Activated CD4-positive, CD25-positive, alpha-beta regulatory T cell treated with anti-CD3 and anti-CD28 coated beads, Interleukin-2, amount 50 U/mL, for 24 hours (primary cell): Measurements from ENCODE around the gene DMGDH.

Experiments used
- ATAC-seq, 2 donors: fragments of 150-1000 bp; cut with Tn5 transposase; one replicate each; pipeline ENCODE4 v1.10.0; 2021; ENCODE audit warnings: mild to moderate bottlenecking in 1 of 2, moderate library complexity in 1 of 2

The DMGDH gene

DNA sequence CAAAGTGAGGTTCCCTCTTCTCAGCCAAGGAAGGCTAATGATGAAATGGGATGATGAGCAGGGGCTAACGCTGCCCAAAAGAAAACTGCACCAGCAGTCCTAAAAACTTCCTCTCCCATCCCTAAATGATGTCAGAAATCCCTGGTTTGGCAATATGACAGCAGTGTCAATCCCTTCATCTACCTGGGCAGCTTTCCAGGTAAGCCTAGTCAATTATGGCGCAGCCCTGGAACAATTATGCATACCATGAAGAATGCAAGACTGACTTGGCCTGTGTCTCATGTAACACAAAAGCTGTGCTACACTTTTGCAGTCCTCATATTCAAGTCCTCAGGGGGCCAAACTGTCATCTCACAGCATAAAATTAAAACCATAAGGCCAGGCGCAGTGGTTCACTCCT lies 7.0 kb downstream of the DMGDH start:
- ATAC-seq, result no peak

DNA sequence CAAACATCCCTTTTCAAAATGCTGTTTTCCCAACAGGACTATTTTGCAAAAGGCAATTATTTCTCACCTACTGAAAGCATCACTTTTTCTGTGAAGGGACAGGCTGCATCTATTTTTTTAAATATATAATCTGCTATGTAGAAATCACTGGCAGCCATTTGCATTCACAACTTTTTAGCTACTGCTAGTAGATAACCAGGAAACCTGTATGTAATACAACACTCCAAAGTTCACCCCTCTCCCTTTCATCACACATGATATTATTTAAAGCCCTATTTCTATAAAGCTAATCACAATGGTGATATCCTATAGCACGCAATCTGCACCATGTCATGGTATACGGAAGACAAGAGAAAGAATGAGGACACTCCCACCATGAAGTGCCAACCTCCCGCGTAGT lies 9.8 kb downstream of the DMGDH start:
- no peak for ATAC-seq

DNA sequence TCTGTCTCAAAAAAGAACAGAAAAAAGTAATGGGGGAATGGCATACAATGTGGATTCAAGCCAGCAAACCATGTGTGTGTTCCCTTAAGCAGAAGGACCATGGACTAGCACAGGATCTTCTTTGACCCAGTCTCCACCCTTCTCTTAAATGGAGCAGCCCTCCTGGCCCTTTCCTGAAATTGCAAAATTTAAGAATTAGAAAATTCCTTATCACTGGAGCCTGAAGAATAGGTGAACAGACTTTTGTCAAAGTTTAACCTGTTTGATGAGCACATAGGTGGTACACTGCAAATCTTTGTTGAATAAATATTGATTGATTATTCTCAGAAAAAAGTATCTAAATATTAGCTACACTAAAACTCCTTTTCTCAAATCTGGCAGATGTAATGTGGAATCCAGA lies 12.6 kb downstream of the DMGDH start:
- ATAC-seq, result no peak

DNA sequence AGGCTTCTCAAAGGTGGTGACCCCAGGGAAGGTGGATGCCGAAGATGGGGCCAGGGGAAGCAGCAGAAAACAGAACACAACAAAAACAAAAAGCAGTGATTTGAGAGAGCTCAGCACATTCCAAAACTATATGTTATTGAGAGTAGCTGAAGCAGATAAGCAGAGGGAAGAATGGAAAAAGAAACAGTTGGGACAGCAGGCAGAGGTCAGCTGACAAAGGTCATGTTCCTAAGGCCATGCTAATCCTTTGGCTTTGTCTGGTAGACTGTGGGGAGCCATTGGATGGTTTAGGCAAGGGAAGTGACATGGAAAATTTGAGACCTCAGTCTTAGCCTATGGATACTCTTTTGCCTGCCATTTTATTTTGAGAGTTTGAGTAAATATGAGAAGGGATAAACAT lies 14.5 kb downstream of the DMGDH start:
- ATAC-seq, result no peak

DNA sequence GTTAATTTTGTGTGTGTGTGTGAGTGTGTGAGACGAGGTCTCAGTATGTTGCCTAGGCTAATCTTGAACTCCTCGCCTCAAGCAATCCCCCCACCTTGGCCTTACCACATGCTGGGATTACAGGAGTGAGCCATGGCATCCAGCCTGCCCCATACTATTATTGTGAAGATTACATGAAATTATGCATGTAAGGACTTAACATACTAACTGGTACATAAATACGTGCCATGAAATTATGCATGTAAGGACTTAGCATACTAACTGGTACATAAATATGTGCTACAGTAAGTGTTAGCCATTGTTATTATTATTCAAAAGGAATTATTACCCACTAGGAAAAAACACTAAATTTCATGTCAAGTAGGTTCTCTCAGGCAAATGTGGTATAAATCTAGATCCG lies 16.2 kb downstream of the DMGDH start:
- ATAC-seq, result no peak

DNA sequence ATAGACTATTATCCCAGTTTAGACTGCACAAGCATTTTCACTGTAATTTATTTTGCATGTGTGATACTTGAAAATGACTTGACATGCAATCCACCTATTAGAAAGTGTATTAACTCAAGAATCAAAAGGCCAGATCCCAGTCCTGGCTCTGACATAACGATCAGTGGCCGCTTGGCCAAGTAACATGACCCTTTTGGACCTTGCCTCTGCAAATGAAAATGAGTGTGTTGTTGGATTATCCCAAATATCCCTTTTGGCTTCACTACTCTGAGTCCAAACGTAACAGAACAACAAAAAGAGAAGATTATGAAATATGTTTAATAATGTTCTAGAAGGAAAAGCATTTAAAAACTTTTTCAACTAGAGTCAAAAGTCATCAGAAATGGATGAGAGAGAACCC lies 19.0 kb downstream of the DMGDH start:
- ATAC-seq, result no peak

DNA sequence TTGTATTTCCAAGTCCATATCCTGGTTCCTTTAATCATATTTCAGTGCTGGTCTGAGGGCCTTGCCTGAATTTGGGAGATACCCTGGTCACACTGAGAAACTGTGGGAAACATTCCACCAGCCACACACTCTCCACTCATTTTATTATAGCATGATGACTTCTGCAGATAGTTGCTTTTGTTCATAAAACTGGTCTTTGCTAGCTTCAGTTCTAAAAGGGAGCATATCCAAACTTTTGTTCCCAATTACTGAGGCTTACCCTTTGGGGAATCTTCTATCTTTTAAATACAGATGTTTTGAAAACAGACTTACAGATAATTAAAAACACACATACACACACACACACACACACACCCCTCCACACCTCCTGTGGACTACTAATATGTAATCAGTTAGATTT lies 21.0 kb downstream of the DMGDH start:
- no peak for ATAC-seq

DNA sequence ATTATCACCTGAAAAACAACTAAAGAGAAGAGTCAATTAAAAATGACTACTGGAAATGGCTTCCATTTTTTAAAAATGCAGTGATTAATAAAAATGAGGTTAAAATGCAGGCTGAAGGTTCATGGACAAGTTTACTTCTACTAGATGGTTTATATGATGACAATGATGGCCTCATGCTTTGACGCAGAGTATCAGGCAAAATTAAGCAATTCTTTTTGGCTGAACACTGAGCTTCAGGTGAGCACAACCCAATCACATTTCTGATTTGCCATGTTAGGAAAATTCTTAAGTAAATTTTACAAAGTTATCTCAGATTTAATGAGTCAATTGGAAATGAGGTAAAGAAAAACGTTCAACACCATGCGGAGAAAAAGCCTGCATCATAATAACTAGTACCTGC lies 22.3 kb downstream of the DMGDH start:
- no peak for ATAC-seq

DNA sequence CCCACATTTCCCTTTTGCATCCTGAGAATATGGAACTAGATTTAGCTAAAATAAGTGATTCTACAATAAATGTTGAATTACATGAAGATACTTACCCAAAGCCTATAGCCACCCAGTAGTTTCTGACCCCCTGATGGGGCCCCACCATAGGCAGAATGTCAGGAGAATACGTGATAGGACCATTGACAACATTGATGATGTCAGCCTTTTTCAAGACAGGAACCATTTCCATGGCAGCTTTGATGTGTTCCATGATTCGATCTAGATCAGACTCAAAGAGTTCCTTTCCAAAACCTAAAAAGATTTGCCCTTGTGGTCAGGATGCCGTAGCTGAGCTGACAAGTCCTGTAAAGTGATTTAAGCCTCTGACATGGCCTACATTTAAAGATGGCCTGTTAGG lies 27.3 kb downstream of the DMGDH start:
- no peak for ATAC-seq

DNA sequence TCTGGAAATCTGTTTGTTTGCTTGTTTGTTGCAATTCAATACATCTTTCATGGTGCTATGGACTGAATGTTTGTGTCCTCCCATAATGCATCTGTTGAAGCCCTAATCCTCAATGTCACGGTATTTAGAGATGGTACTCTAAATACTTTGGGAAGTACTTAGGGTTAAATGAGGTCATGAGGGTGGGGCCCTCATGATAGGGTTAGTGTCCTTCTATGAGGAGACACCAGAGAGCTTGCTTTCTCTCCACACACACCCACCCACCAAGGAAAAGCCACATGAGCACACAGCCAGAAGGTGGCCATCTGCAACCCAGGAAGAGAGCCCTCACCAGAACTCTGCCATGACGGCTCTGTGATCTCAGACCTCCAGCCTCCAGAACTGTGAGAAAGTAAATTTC lies 32.7 kb downstream of the DMGDH start:
- no peak for ATAC-seq

DNA sequence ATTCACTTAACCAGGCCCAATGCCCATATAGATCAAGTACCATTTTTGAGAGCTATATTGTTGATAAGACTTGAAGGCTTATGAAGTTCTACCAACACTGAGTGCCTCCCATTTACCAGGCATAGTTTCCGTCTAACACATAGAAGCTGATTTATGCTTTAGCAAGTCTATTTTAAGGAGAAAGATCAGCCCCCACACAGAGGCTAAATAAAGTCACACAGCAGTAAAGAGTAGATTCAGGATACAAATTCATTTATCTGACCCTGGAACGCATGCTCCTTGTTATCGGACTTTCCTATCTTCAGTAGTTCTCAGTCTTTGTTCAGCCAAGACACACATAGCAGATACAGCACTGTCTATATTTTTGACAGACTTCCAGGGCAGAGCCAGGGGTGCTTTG lies 34.2 kb downstream of the DMGDH start:
- no peak for ATAC-seq

DNA sequence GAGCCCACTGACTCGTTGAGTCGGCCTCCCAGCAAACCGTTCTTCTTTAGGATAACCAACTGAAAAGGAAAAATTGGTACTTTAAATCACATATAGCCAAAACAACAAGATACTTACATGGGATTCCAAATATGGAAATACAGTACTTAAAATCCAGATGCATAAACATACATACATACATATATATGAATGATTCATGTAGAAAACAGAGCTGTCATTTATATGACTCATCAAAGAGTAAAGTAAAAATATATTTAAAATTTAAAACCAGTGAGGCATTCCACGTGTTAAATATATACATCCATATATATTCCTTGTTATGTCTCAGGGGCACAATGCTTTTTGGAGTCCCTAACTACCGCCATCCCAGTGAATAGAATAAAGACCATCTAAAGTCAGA lies 36.7 kb downstream of the DMGDH start:
- no peak for ATAC-seq

DNA sequence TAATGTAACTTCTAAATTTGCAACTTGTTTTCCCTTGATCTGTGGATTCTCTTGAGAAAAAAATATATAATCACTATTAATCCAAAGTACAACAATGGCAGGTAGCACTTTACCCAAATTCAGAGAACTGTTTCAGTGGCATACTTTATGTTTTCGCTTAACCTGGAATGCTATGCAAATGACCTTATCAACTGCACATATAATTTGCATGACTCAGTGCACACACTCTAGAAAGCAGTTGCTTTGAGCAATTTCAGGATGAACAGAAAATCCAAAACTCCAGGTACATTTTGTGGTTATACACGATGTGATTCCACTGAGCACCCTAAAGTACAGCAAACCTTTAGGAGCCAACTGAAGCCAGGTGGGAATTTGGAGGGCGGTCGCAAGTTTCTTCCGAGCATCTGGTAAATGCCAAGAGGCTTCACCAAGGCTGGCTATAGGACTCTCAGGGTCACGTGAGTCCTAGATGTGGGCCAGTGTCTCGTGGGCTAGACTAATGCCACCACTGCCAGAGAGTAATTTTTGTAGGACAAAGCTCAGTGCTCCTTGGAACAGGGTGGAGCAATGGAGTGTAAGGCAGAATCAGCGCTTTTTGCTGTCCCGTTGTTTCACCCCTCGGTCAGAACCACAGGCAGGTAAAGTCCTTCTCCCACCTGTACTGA lies 37.3 kb downstream of the DMGDH start:
- no peak for ATAC-seq

DNA sequence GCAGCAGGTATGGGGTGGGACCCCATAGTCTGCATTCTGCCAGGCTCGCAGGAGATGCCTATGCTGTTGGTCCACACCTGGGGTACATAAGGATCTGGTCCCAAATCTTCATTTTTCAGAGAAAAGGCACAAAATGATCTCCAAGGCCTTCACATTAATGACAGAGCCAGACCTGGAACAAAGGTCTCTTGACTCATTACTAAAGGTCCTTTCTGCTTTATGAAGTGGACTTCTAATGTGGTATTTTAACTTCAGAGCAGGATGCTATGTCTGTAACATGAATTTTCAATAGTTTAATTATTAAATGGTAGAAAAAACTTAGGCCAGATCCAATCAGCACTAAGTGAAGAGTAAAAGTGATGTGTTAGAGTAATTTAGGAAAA lies 38.0 kb downstream of the DMGDH start:
- no peak for ATAC-seq

DNA sequence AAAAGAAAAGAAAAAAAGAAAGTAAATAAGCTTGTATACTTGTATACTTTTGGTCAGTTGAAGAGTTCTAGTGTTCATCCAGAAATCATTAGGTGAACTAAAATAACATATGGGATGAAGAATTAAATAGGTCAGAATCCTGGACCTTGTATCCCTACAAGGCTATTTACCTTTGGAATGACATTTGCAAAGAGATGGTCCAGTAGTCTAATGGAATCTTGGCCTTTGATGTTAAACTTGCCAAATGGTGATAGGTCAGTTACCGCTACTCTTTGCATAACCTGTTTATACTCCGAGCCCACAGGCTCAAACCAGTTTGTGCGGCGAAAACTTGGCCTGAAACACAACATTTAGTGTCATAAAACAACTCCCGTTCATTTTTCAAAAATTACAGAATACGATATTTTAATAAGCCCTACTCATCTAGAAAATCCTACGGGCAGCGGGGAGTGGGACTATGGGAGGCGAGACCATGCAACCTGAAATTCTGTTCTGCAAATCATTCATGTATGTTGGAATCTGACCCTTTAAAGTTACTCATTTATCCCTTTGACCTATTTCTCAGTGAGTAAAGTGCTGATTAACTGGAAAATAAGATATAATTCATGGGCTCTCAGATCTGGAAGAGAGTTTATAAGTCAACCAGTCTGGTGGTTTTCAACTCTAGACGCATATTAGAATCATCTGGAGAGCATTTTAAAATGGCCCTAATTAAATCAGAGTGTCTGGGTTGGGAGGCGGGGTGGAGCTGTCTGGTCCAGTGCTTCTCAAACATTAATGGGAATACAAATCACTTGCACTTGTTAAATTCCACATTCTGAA lies 38.6 kb downstream of the DMGDH start:
- ATAC-seq, result no peak

DNA sequence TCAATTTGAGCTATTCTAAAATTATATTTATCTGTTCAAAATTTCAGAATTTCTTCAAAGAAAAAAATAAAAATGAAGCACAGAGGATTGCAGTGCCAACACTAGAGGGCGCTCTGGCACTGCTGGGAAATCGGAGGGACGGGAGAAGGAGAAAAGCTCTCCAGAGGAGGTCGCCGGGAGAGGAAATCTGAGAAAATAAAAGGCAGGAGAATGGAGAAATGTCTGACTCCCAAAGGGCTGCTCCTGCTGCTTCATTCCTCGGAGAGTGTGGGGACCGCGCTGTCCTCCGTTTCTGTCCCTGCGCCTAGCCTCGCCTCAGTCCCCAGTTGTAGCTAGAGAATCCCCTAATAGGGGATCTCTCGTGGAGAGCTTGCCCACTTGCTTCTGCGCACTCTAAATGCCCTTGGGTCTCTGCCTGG lies 44.4 kb downstream of the DMGDH start:
- no peak for ATAC-seq

DNA sequence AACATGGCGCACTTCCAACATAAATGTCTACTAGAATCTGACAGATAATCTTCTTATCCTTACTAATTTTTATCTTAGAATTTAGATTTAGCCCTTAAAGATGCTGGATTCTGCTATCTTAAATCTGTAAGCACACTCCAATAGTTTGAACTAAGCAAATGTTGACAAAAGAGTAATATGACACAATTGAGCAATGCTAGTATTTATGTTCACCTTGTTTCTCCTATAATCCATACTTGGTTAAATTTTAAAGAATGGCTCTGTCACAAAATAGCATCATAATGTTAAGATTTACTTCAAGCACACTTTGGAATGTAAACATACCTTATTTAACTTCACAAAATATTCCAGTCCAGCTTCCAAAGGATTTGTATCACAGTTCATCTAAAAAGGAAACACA lies 45.5 kb downstream of the DMGDH start:
- ATAC-seq, result no peak

DNA sequence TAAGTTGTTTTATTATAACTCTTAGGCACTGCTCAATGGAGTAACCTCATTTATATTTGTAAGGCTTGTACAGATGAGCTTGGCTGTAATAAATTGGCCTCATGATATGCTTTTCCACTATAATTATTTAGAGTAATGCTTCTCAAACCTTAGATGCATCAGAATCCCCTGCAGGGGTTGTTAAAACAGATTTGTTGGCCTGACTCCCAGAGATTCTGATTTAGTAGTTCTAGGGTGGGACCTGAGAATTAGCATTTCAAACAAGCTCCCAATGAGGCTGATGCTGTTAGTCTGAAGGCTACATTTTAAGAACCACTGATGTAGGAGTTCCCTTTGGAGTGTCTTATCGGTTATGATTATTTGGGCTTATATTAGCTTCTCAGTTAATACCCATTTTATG lies 46.1 kb downstream of the DMGDH start:
- no peak for ATAC-seq

DNA sequence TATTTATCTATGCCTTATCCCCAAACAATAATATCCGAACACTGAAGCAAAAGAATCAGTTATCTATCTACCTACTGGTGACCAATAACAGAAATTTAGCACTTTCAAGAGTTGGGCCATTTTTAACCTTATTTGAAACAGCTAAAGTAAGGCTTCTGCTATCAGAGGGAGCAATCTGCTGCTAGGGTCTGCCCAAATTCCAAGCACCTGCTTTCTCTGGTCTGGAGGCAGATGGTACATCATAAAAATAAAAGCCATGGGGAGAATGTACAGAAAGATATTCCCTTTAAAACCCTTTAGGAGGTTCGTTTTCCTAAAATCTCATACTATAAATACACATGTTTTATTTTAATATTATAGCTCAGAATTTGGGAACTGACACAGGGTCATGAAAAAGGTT lies 46.7 kb downstream of the DMGDH start:
- ATAC-seq, result no peak

DNA sequence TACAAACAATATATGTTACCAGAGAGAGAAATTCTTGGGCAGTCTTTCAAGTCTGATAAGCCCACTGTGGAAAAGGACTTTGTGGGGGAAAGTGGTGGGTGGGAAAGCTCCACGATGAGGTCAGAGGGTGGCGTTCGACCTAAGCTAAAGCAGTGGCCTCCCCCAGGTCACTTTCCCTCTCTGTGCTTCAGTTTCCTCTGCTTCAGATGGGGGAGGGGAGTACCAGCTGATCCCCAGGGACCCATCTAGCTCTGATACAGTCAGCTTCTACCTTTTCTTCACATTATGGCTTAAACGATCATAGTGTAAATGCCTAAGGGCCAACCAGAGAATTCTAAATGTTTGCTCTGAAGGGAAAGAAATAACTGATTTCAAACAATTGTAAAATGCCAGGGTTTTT lies 47.7 kb downstream of the DMGDH start:
- no peak for ATAC-seq

DNA sequence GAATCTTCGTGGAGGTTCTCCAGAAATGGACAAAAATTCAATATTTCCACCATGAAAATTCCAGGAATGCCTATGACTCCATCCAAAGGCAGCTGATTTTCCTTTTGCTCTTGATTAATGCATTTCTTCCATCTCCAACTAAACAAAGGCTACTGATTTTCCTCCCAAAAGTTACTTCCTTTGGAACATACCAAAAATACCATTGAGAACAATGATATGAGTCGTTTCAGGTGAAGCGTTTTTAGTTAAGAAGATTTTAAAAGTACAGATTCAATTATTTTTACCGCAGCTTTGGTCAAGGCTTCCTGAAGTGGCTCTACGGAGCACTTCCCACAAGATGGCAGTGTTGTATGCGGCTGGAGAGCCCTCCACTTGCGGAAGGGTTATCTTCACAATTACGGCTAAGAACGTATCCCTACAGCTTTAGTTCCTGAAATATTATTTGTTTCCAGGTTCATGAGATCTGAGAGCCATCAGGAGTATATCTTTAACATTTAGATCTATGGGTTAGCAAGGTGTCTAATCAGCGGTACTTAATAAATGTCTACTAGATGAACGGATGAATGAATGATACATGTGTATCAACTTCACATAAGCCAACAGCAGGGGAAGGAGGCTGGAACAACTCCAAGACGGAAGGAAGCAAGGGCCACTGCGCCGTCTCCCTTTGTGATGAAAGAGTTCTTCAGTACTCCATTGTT lies 48.5 kb downstream of the DMGDH start:
- peak in 1 of 2 donors; percentile 36 for ATAC-seq

DNA sequence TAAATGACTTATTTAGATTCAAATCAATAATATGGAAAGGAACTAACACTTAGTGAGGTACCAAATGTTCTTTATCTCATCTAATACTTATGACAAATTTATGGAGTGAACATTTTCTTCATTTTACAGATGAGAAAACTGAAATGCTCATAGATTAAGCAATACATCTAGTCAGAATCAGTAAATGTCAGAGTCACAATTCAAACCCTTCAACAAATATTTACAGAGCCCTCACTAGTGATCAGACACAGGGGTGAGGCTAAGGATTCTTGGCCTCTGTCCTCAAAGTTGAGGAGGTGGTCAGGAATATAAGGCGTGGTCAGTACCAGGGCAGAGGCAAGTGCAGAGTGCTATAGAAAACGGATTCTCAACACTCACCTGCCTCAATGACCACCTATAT lies 54.8 kb downstream of the DMGDH start:
- no peak for ATAC-seq

DNA sequence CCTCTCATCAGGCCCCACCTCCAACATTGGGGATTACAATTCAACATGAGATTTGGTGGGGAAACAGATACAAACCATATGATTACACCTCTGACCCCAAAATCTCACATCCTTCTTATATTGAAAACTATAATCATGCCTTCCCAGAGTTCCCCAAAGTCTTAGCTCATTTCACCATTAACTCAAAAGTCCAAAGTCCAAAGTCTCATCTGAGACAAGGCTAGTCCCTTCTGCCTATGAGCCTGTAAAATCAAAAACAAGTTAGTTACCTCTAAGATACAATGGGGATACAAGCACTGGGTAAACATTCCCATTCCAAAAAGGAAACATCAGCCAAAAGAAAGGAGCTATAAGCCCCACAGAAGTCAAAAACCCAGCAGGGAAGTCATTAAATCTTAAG lies 57.6 kb downstream of the DMGDH start:
- ATAC-seq, result no peak

DNA sequence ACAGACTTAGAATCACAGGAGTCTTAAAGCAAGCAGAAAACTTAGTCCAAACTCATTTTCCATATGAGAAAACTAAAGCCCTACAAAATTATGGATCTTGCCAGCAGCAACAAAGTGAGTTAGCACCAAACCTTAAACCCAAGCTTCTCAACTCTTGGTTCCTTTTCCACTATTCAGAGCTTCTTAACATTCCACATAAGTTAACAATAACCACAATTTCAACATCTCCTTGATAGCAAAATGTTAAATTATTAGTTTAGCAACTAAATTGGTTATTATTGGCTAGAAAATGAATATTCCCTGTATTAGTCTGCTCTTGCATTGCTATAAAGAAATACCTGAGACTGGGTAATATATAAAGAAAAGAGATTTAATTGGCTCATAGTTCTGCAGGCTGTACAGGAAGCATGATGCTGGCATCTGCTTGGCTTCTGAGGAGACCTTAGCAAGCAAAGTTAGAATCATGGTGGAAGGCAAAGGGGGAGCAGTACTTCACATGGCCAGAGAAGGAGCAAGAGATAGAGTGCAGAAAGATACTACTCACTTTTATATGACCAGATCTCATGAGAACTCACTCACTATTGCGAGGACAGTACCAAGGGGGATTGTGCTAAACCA lies 58.1 kb downstream of the DMGDH start:
- no peak for ATAC-seq
